IgD-negative memory B cell (primary cell): ENCODE data around the gene LCE2A. TPM values are rescaled to one million over a fixed set of nuclear protein-coding genes. Genes with fewer than 3 reads are reported as not detected.

Source experiments
- H3K27ac Mint-ChIP-seq, 3 donors: one replicate each; pipeline ENCODE4 v1.8.0; 2020 to 2022; ENCODE audit warnings: mild to moderate bottlenecking in 3 of 3, mixed read lengths in 3 of 3, moderate library complexity in 1 of 3
- H3K27me3 Mint-ChIP-seq: one replicate; pipeline ENCODE4 v1.8.0; 2021; ENCODE audit warnings: mixed read lengths
- H3K36me3 Mint-ChIP-seq: one replicate; pipeline ENCODE4 v1.8.0; 2020; ENCODE audit warnings: mild to moderate bottlenecking, mixed read lengths
- H3K4me1 Mint-ChIP-seq, 3 donors: one replicate each; pipeline ENCODE4 v1.8.0; 2020 to 2022; ENCODE audit warnings: mixed read lengths in 3 of 3, mild to moderate bottlenecking in 1 of 3
- H3K4me3 Mint-ChIP-seq, 4 donors: one replicate each; pipeline ENCODE4 v1.8.0; 2020 to 2022; ENCODE audit warnings: mild to moderate bottlenecking in 4 of 4, mixed read lengths in 4 of 4, moderate library complexity in 3 of 4
- H3K9me3 Mint-ChIP-seq, 3 donors: one replicate each; pipeline ENCODE4 v1.8.0; 2020 to 2021; ENCODE audit warnings: mixed read lengths in 3 of 3, mild to moderate bottlenecking in 1 of 3
- polyA plus RNA-seq: library from polyadenylated mRNA; unstranded; fragments of 300-500 nt; fragmentation: Illumina TruSeq; gene quantifications from one replicate; pipeline ENCODE4 v1.2.3, GENCODE V29; 2021

Gene LCE2A
- polyA plus RNA-seq, 1 donor from 2014 or later, result not detected

GRCh38 chr1:152707860-152708259 is 9.7 kb downstream of the LCE2A start, which contains the start of gene LCE4A:
Gene LCE4A, plus strand, starts transcription at chr1:152708160. Its CDS starts 916 bp downstream, at chr1:152709076.
- Mint-ChIP-seq H3K27ac (no peak within 1 kb of the TSS), H3K36me3 (peaks cover 1% of the 10 kb centered on the region), H3K9me3 (peaks cover 2 to 5% (median 4%) of the 10 kb centered on the region in 3 donors), H3K4me3 (no peak within 1 kb of the TSS), H3K27me3 (peaks cover 17% of the 10 kb centered on the region), H3K4me1 (no peaks in the 10 kb centered on the region)

DNA sequence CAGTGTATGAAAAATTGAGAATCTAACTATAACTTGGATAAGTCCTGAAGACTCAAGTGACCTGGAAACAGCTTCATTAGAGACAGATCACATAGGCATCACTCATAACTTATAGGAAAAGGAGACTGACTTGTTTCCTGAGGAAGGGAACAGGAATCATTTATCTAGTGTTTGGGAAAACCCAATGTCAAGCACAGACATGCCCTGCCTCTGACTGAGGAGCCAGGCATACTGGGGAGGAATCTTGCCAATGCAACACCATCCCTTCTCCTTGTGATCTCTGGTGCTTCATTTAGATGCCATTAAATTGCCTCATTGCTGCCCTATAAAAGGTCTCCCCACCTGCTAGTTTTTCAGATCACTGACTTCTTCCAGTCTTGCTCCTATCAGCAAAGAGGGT is 20.1 kb downstream of the LCE2A start:
- peaks cover 7% of the 10 kb centered on the region for H3K27me3 Mint-ChIP-seq
- peaks cover 2% of the 10 kb centered on the region for H3K36me3 Mint-ChIP-seq
- H3K9me3 Mint-ChIP-seq, result peaks cover 0 to 11% (median 8%) of the 10 kb centered on the region in 3 donors
- no peak overlapping the region for H3K27ac Mint-ChIP-seq
- H3K4me1 Mint-ChIP-seq, result no peaks in the 10 kb centered on the region
- H3K4me3 Mint-ChIP-seq, result no peak overlapping the region

GRCh38 chr1:152725261-152725660 is 27.1 kb downstream of the LCE2A start:
- Mint-ChIP-seq H3K27me3 (peaks cover 11% of the 10 kb centered on the region), H3K36me3 (no peaks in the 10 kb centered on the region), H3K27ac (no peak overlapping the region), H3K4me1 (no peaks in the 10 kb centered on the region), H3K4me3 (no peak overlapping the region), H3K9me3 (peaks cover 0 to 3% (median 0%) of the 10 kb centered on the region in 3 donors)

GRCh38 chr1:152728986-152729385 is 30.8 kb downstream of the LCE2A start:
- H3K27me3 Mint-ChIP-seq, result peaks cover 7% of the 10 kb centered on the region
- no peaks in the 10 kb centered on the region for H3K36me3 Mint-ChIP-seq
- no peaks in the 10 kb centered on the region for H3K4me1 Mint-ChIP-seq
- no peak overlapping the region for H3K4me3 Mint-ChIP-seq
- no peaks in the 10 kb centered on the region for H3K9me3 Mint-ChIP-seq
- H3K27ac Mint-ChIP-seq, result no peak overlapping the region

DNA sequence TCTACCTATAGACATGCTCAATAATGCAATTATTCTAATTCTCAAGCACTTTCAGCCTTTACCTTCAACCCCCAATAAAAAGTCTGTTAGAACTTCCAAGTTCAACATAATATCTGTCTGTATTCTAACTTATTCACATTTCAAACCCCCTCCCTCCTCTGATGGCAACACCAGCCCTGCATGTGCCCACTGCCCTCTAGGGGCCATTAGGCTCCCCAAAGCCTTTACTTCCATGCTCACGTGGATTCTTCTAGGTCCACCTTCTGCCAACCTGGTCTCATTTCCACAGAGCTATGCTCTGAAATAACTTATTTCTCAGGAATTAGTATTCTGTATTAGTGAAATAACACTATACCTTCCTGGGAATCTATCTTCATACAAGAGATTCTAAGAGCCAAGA is 37.5 kb downstream of the LCE2A start:
- Mint-ChIP-seq H3K4me3 (no peak overlapping the region), H3K36me3 (peaks cover 4% of the 10 kb centered on the region), H3K4me1 (no peaks in the 10 kb centered on the region), H3K27ac (no peak overlapping the region), H3K27me3 (peaks cover 8% of the 10 kb centered on the region), H3K9me3 (no peaks in the 10 kb centered on the region)

- Mint-ChIP-seq H3K36me3 (peaks cover 4% of the 10 kb centered on the region), H3K9me3 (no peaks in the 10 kb centered on the region), H3K4me3 (no peak overlapping the region), H3K4me1 (no peaks in the 10 kb centered on the region), H3K27ac (no peak overlapping the region), H3K27me3 (peaks cover 11% of the 10 kb centered on the region)
Observed at GRCh38 chr1:152737997-152738396, 39.9 kb downstream of the LCE2A start.

DNA sequence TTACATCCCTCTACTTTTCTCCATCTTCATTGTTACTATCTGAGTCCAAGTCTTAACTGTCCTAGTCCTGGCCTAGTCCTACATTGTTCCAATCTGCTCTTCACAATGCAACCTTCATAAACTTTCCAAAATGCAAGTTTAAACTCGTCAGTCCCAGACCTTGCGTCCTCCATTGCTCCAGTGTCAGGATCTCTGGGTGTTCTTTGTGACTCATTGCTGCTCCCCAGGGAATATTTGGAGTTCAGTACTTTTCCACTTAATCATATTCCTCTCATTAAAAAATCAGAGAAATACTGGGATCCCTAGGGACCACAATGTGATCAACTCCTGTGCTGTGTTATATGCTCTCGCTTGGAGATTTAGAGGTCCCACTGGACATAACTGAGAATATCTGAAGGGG is 41.7 kb downstream of the LCE2A start:
- Mint-ChIP-seq H3K9me3 (no peaks in the 10 kb centered on the region), H3K36me3 (peaks cover 4% of the 10 kb centered on the region), H3K27me3 (peaks cover 13% of the 10 kb centered on the region), H3K27ac (no peak overlapping the region), H3K4me1 (no peaks in the 10 kb centered on the region), H3K4me3 (no peak overlapping the region)

DNA sequence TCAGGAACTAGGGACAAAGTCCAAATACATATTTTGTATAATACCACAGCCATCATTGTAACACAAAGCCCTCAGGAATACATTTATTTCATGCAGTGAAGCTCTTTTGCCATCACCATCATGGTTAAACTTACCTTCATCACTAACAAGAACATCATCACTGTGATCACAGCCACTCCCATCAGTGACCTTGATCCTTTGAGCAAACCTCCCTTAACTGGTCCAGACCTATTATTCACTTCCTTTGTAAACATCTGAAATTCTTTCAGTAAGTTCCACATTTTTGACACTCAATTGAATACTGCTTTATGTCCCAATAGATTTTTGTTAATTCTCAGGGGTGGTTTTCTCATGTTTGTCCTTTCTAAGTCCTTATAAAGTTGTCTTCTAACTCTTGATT is 43.5 kb downstream of the LCE2A start:
- H3K4me1 Mint-ChIP-seq, result no peaks in the 10 kb centered on the region
- peaks cover 9% of the 10 kb centered on the region for H3K27me3 Mint-ChIP-seq

DNA sequence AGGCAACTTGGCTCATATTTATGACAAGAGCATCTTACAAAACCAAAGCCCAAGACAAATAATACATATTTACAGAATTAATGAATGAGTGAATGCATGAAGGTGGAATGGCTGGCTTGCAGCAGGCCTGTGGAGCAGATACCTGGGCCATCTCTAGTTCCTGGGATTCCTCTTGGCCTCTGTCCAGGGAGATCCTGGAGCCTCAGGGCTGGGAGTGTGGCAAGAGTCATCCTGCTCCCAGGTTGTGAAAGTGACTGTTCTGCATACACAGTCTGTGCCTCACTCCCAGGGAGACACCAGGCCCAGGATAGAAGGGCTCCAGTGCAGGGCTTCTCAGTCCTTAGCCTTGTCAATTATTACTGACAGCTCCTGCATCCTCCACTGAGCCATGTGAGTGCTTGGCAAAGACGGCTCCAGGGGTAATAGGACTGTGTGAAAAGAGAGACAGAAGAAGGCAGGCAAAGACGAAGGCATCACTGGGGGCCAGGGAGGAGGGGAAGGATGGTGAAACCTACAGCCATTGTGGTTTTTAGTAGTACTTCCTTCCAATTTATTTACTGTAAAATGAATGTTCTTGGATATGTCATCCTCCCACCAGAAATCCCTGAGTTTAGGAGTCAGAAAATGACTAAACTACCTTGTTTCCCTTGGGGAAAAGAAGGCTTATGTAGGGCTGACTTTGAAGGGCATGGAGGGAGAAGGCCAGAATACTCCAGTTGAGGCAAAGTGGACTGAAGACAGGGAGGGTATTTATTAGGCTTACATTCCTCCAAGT is 45.4 kb downstream of the LCE2A start:
- Mint-ChIP-seq H3K4me3 (no peak overlapping the region), H3K36me3 (peaks cover 2% of the 10 kb centered on the region), H3K27ac (no peak overlapping the region), H3K9me3 (peaks cover 0 to 3% (median 0%) of the 10 kb centered on the region in 3 donors), H3K4me1 (no peaks in the 10 kb centered on the region), H3K27me3 (peaks cover 8% of the 10 kb centered on the region)

More for the DNA sequence above, 43.5 kb downstream of the LCE2A start:
- H3K9me3 Mint-ChIP-seq, result peaks cover 0 to 3% (median 0%) of the 10 kb centered on the region in 3 donors
- peaks cover 2% of the 10 kb centered on the region for H3K36me3 Mint-ChIP-seq
- no peak overlapping the region for H3K27ac Mint-ChIP-seq
- no peak overlapping the region for H3K4me3 Mint-ChIP-seq

GRCh38 chr1:152745289-152745704 is 47.2 kb downstream of the LCE2A start:
- no peak overlapping the region for H3K4me3 Mint-ChIP-seq
- H3K27ac Mint-ChIP-seq, result peak overlapping the region in 1 of 3 donors; percentile 57
- peaks cover 0 to 3% (median 2%) of the 10 kb centered on the region in 3 donors for H3K9me3 Mint-ChIP-seq
- peaks cover 13% of the 10 kb centered on the region for H3K27me3 Mint-ChIP-seq
- no peaks in the 10 kb centered on the region for H3K36me3 Mint-ChIP-seq
- no peaks in the 10 kb centered on the region for H3K4me1 Mint-ChIP-seq

DNA sequence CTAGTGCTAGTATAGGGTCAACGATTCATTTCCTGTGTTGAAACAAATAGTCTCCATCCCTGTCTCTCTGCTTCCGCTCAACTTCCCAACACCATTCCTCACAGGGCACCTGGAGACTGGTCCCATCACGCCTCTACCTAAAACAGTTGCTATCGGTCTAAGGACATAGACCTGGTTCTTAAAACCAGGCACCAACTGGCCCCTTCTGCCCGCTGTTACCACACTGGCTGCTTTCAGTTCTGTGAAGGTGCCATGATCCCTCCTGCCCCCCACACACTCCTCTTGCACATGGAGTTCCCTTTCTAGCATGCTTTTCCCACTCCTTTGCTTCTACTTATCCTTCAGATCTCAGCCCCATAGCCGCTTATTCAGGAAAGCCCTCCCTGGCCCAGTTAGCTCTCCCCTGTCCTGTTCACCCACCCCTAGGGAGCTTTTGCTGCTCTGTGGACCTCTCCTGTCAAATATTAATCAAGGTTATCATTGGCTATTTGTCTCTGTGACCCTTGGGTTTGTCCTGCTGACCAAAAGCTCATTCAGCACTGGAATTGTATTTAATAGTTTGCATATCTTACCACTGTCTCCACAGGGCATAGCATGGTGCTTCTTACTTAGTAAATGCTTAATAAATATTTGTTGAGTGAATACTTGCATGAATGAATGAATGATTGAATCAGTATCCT is 47.8 kb downstream of the LCE2A start:
- no peaks in the 10 kb centered on the region for H3K36me3 Mint-ChIP-seq
- no peak overlapping the region for H3K4me3 Mint-ChIP-seq
- no peaks in the 10 kb centered on the region for H3K4me1 Mint-ChIP-seq
- H3K27me3 Mint-ChIP-seq, result peaks cover 16% of the 10 kb centered on the region
- peaks cover 0 to 3% (median 2%) of the 10 kb centered on the region in 3 donors for H3K9me3 Mint-ChIP-seq
- peak overlapping the region in 1 of 3 donors; percentile 57 for H3K27ac Mint-ChIP-seq

- Mint-ChIP-seq H3K4me1 (no peaks in the 10 kb centered on the region), H3K9me3 (peaks cover 0 to 3% (median 2%) of the 10 kb centered on the region in 3 donors), H3K4me3 (no peak overlapping the region), H3K27me3 (peaks cover 13% of the 10 kb centered on the region), H3K36me3 (no peaks in the 10 kb centered on the region), H3K27ac (no peak overlapping the region)
Observed at GRCh38 chr1:152747831-152748230, 49.7 kb downstream of the LCE2A start.

Other genes with a start within 250 kb of the LCE2A start
- gene LCE5A, start 187.5 kb upstream of the LCE2A start, polyA plus RNA-seq, result not detected
- gene CRCT1, start 183.9 kb upstream of the LCE2A start, polyA plus RNA-seq, result not detected
- gene LCE3E, start 131.6 kb upstream of the LCE2A start, polyA plus RNA-seq, result not detected
- not detected for gene LCE3D, start 117.8 kb upstream of the LCE2A start, polyA plus RNA-seq
- gene LCE3C, start 98.1 kb upstream of the LCE2A start, polyA plus RNA-seq, result not detected
- gene LCE3B, start 84.5 kb upstream of the LCE2A start, polyA plus RNA-seq, result not detected
- not detected for gene LCE3A, start 75.2 kb upstream of the LCE2A start, polyA plus RNA-seq
- gene LCE2D, start 35.0 kb upstream of the LCE2A start, polyA plus RNA-seq, result not detected
- not detected for gene LCE2C, start 23.1 kb upstream of the LCE2A start, polyA plus RNA-seq
- not detected for gene LCE2B, start 12.2 kb upstream of the LCE2A start, polyA plus RNA-seq
- not detected for gene LCE4A, start 9.8 kb downstream of the LCE2A start, polyA plus RNA-seq
- not detected for gene KPRP, start 59.7 kb downstream of the LCE2A start, polyA plus RNA-seq
- gene LCE1F, start 76.8 kb downstream of the LCE2A start, polyA plus RNA-seq, result not detected
- not detected for gene LCE1E, start 87.9 kb downstream of the LCE2A start, polyA plus RNA-seq
- gene LCE1D, start 98.4 kb downstream of the LCE2A start, polyA plus RNA-seq, result not detected
- not detected for gene LCE1C, start 108.3 kb downstream of the LCE2A start, polyA plus RNA-seq
- gene LCE1B, start 113.6 kb downstream of the LCE2A start, polyA plus RNA-seq, result not detected
- gene LCE1A, start 129.1 kb downstream of the LCE2A start, polyA plus RNA-seq, result not detected
- gene LCE6A, start 144.5 kb downstream of the LCE2A start, polyA plus RNA-seq, result not detected
- gene LCE7A, start 161.7 kb downstream of the LCE2A start, polyA plus RNA-seq, result not detected
- gene SMCP, start 180.0 kb downstream of the LCE2A start, polyA plus RNA-seq, result not detected
- not detected for gene IVL, start 210.2 kb downstream of the LCE2A start, polyA plus RNA-seq
- not detected for gene SPRR5, start 248.9 kb downstream of the LCE2A start, polyA plus RNA-seq